Measurements from ENCODE around the gene SLC8B1.
"Not testable (repeated sequence)": the region's sequence is repeated elsewhere in the genome, so short reads cannot be mapped to it uniquely, and the experiment has no call there.

DNA sequence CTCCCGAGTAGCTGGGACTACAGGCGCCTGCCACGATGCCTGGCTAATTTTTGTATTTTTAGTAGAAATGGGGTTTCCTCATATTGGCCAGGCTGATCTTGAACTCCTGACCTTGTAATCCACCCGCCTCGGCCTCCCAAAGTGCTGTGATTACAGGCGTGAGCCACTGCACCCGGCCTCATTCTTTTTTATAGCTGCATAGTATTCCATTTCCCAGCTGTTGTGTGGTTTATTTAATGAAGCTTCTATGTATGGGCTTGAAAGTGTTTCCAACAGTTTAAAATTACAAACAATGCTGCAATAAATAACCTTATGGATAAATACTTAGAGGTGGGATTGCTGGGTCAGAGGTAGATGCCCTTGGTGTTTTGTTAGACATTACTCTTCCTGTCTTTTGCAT, 19.3 kb upstream of the SLC8B1 start:
- not testable (repeated sequence) for TF ChIP-seq SMC3 (IDR thresholded peaks at IDR 0.05; ENCODE audit: low read depth, low read length); RAD21 (IDR thresholded peaks at IDR 0.05; ENCODE audit: low read length)
- TF ChIP-seq, protein P1, sequence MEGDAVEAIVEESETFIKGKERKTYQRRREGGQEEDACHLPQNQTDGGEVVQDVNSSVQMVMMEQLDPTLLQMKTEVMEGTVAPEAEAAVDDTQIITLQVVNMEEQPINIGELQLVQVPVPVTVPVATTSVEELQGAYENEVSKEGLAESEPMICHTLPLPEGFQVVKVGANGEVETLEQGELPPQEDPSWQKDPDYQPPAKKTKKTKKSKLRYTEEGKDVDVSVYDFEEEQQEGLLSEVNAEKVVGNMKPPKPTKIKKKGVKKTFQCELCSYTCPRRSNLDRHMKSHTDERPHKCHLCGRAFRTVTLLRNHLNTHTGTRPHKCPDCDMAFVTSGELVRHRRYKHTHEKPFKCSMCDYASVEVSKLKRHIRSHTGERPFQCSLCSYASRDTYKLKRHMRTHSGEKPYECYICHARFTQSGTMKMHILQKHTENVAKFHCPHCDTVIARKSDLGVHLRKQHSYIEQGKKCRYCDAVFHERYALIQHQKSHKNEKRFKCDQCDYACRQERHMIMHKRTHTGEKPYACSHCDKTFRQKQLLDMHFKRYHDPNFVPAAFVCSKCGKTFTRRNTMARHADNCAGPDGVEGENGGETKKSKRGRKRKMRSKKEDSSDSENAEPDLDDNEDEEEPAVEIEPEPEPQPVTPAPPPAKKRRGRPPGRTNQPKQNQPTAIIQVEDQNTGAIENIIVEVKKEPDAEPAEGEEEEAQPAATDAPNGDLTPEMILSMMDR (conservative IDR thresholded peaks at IDR 0.05; ENCODE audit: low read depth, low read length): not testable (repeated sequence)

Measured in IMR-90 (cell line).